GM18907 (cell line): ENCODE measurements around the gene SLC5A3.
A peak's percentile ranks its signal among the peaks of the same experiment; 100 is the strongest.

Experiments used
- ATAC-seq: cut with Tn5 transposase; IDR thresholded peaks from one replicate; pipeline ENCODE4 v1.9.1; 2021; ENCODE audit warnings: mild to moderate bottlenecking, moderate library complexity; ENCODE audit not compliant: unreplicated experiment

The SLC5A3 gene

DNA sequence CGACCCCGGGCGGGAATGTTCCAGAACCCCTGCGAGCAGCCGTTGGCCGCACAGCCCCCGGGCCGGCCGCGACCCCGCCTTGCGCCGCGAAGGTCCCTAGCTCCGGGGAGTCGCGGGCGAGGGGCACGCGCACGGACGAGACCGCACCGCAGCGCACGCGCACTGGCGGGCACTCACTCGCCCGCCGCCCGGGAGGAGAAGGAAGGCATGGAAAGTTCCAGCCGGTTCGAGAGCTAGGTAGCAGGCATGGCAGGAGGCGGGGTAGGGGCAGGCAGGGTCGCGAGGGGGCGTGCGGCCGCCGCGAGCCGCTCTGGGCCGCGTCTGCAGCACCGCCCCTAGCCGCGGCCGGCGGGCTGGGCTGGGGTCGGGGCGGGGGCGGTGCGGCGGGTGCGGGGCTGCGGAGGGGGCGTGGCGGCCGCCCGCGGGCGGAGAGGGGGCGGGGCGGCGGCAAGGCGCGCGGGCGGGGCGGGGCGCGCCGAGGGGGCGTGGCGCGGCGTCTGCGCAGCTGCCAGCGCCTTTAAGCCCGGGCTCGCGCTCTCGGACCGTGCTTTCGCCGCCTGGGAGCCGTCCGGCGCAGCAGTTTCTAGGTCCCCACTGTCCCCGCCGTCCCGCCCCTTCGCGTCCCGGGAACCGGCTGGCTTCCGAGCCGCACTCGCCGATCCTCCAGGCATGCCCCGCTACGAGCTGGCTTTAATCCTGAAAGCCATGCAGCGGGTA, at the start of gene SLC5A3, which contains the start of gene MRPS6:
TSS of gene SLC5A3 (plus strand) at position 547 of the 717 bp plus-strand sequence. CDS start 21,621 bp downstream, outside the sequence.
TSS of gene MRPS6 (plus strand) at position 547 of the 717 bp plus-strand sequence. CDS start at position 670, 123 bp downstream.
- peak; percentile 84 for ATAC-seq

DNA sequence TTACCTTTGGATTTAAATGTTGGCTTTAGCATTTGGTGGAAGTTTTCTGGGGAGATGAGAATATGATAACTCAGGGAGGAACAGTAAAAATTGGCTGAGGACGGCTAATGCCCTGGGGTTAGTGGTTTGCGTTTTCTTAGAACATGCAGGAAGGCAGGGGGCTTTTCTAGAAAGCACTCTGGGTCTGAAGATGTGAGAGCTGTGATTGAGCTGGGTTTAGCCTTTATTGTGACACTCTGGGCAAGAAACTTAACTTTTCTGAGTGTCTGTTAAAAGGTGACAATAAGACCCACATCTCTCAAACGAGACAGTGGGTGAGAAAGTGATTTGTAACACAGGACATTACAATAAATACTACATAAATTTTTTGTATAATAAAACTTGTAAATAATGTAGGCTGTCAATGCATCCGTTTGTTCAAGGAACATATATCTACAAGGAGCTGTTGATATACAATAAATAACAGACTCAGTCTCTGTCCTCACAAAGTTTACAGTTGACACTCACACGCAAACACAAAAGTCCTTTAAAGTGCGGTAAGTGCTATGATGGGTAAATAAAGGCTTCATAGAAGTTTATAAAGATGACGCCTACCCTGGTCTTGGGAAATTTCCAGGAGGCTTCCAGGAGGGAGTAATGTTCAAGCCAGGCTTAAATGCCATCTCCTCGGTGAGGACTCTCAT, 49.5 kb upstream of the SLC5A3 start:
- ATAC-seq, result no peak

DNA sequence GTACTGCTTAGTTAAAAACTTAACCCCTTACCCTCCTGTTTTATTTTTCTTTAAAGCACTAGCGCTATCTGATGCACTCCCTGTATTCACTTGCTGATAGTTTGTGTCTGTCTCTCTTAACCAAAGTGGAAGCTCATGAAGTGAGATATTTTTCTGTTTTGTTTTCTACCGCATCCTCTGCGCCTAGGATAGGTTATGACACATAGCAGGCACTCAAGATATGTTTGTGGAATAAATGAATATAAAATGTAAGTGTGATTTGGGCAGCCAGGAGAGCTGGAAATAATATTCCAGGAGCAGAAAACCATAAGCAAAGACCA, 49.0 kb upstream of the SLC5A3 start:
- ATAC-seq, result no peak

DNA sequence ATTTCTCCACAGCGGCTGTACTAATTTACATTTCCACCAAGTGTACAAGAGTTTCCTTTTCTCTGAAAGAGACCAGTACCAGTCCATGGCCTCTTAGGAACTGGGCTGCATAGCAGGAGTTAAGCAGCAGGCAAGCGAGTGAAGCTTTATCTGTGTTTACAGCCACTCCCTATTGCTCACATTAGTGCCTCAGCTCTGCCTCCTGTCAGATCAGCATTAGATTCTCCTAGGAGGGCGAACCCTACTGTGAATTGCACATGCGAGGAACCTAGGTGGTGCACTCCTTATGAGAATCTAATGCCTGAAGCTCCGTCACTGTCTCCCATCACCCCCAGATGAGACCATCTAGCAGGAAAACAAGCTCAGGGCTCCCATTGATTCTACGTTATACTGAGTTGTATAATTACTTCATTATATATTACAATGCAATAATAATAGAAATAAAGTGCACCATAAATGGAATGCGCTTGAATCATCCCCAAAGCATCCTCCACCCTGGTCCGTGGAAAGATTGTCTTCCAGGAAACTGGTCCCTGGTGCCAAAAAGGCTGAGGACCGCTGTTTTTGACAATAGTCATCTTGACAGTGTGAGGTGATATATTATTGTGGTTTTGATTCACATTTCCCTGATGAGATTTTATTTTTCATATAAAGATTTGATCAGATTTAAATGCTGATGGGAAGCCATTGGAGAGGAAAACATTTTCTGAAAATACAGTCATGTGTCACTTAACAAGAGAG, 45.5 kb upstream of the SLC5A3 start:
- no peak for ATAC-seq

DNA sequence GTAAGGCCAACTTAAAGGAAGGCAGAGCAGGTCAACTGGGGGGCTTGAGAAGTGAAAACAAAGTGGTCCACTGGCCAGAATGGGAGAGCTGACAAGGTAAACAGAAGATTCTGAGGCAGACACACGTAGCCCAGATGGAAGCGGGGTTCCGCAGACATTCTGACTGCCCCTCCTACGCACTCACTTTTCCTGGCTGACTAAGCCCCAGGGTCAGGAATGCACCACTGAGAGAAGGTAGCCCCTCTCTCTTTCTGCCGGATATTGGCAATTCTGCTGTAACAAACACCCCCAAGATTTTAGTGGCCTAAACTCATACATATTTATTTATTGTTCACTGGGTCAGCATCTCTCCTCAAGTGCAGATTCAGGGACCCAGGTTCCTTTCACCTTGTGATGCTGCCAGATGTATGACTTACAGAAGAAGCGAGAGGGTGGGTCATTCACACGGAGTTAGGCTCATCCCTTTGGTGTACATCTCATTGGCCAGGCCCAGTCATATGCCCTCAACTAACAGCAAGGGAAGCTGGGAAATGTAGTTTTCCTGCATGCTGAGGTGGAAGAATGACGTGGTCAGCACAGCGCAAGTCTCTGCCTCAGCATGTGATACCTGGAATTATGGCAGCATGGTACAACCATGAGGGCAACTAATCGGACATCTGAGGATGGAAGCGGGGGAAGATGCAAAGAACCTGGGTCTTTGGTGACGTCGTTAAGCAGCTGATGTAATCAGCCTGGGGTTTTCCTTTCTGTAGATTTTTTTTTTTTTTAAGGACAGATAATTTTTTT, 43.4 kb upstream of the SLC5A3 start:
- peak; percentile 59 for ATAC-seq

DNA sequence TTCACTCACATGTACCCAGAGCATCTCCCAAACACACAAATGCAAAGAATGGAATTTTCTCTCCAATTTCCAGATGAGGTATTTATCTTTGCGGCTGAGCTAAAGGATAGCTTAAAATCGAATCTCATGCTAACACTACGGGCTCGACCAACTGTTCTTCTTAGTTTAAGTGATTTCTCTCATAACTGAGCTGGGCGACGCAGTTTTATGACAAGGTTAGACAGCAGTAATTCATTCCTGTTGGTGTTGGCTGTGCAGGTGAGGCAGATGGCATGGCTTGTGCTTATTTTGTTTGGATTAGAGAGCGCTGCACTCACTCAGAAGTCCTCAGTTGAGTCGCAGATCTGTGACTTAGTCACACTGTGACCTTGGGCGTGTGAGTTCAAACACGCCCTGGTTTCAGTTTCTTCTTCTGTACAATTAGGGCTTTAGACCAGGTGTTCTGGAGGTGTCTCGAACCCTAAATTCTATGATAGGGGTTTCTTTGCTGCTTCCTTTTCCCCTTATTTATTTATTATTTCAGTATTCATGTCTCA, 41.5 kb upstream of the SLC5A3 start:
- ATAC-seq, result no peak

DNA sequence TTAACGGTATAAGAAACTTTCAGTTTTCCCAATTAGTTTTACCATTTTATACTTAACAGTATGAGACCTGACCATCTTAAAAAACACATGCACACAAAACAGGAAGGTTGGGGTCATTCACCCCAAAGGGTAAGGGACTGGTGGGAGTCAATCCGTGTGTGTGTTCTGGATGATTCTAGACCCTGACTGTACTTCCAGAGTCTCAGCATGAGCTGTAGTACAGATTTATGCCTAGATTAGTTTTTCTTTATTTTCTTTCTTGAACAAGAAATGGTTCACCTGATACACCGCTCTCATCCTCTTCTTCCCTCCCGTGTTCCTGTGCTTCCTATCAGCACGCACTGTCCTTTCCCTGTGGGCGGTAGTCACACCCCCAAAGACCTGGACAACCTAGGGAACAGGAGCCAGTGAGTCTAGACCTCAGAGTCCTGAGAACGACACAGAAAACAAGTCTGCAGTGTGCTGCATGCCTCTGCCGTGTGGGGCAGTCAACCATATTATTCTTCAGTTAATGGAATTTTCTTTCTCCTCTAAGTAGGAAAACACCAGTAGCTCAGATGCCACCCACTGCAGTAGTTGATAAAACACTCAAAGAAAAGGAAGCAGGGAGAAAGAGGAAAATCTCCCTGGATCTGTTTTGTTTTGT, 38.9 kb upstream of the SLC5A3 start:
- no peak for ATAC-seq

DNA sequence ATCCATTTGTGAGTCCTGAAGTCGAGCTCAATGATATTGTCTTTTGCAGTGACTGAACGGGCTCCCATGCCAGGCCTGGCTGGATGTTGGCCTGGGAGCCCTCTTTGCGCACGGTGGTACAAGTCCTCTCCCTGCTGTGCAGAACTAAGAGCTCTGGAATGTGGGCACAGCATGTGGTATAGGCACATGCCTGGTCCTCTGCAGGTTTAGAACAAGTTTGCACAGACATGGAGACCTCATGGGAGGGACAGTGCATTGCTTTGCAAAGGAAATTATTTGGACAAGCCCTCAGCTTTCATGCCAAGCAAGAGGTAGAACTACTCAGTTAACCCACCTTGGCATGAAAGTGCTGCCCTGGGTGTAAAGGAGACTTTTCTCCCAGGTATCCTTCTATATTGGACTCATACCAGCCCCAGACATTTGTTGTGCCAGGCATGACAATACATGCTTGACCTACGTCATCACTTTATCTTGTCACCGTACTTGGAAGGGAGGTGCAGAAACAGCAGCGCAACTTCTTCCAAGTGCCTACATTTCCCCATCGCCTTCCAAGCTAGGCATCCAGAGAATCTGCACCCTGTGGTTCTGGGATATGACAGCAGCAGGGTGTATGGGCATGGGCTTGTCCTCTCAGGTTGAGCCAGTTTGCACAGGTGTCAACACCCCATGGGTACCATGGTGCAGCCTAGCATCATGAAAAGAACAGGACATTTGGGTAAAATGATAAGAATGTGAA, 37.6 kb upstream of the SLC5A3 start:
- no peak for ATAC-seq

DNA sequence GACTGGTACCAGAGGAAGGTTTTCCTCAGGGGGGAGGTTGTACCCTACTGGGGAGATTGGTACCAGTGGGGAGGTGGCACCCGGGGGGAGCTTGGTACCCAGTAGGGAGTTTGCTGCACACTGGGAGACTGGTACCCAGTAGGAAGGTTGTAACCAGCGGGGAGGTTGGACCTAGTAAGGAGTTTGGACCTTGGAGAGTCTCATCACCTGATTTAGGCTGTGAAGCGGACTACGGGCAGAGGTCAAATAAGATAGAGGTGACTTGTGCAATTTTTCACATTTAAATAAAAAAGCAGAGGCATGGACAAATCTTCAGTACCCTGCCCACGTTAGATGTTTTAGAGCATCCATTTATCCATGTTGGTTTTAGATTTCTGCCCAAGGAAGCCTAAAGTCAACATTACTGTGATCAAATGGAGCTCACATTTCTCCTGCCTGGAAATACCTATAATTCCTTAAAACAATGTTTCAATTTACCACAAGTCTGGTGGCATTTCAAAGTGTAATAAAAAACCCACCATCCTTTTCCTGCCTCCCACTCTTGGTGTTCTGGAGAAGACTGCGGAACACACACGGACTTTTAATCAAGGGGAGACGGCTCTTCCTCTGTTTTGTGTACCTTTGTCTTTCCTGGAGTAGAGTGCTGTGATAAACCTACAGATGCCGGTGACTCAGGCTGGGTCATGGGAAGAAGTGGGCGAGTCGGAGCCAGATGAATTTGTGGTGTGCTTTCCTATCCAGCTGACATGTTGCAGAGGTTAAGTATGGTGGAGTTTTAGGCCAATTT, 36.2 kb upstream of the SLC5A3 start:
- no peak for ATAC-seq

DNA sequence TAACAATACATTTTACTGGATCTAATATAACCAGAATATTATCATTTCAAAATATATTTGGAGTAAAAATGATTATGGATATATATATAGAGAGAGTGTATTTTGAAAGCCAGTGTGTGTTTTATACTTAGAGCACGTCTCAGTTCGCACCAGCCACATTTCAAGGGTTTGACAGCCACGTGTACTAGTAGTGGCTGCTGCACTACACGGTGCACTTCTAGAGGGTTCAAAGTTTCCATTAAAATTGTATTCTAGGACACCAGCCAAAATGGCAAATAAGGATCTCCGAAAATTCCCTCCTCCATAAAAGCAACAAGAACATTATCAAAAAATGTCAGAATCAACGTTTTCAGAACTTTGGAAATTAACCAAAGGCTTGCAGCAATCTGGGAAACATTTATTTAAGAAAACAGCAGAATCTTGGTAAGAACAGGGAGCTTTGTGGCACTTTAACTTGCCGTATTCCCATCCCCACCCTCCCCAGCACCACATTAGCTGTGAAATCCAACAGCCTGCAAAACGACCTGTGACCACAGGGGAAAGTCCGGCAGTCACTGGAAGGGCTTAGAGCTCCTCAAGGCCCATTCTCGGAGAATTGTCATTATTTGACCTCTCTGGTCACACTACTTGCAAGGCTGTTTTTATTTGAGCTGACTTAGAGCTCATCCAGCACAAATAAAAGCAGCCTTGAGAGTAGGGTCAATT, 33.5 kb upstream of the SLC5A3 start:
- ATAC-seq, result no peak

DNA sequence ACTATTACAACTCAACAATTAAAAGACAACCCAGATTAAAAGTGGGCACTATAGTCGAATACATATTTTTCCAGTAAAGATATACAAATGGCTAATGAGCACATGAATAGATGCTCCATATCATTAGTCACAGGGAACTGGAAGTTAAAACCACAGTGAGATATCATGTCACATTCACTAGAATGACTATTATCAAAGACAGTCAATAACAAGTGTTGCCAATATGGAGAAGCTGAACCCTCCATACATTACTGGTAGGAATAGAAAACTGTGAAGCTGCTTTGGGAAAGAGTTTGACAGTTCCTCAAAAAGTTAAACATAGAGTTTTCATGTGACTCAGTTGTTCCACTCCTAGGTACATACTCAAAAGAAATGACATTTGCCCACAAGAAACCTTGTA, 30.6 kb upstream of the SLC5A3 start:
- no peak for ATAC-seq

DNA sequence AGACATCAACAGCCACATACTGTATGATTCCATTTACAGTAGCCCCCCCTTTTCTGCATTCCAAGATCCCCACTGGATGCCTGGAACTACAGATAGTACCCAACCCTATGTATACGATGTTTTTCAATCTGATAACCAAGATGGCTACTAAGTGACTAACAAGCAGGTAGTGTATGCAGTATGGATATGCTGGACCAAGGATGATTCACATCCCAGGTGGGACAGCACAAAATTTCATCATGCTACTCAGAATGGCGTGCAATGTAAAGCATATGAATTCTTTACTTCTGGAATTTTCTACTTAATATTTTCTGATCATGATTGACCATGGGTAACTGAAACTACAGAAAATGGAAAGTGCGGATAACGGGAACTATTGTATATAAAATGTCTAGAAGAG, 30.0 kb upstream of the SLC5A3 start:
- no peak for ATAC-seq

DNA sequence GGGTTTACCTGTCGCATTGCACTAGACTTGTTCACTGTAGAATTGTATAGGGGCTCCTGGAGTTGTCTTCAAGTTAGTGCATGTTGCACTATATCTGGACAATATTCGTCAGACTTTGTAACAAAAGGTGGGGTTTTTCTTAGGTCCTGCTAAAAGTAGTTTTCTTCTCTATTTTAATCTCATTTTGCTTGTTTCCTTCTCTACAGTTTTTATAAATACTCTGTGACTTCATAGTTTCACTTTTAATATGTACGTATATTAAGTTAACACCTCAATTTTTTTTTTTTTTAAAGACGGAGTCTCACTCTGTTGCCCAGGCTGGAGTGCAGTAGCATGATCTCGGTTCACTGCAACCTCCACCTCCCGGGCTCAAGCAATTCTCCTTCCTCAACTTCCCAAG, 26.5 kb upstream of the SLC5A3 start:
- ATAC-seq, result no peak

DNA sequence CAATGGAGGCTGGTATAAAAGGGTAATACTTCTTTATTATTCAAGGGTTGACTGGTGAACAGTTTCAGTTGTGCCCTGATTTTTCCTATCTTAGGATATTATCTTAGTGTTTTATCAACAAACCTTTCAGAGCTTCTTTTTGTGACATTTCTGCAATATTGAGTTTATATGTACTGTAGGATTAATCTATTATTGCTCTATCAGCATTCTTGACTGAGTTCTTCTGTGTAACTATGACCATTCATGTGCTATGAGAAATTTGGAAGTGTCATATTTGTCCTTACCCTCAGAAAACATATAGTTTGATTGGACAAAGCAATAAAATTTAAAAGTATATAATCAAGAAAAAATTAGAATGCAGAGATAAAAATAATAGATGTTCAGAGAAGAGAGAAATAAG, 25.5 kb upstream of the SLC5A3 start:
- no peak for ATAC-seq

DNA sequence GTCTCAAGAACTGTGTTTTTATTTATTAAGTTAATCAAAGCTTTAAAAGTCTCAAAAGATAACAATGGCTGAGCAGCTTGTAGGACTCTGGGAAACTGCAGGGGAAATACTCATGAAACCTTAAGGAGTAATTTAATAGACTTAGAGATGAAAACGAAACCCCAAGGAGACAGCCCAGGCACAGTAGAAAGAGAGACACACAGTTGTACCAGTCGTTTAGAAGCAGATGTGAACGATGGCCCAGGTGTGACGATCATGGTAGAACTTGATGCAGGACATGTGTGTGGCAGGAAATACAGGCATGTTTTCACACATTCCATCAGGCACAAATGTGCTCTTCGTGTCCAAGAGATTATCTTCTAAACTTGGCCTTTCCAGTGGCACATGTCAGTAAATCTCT, 21.2 kb upstream of the SLC5A3 start:
- no peak for ATAC-seq

DNA sequence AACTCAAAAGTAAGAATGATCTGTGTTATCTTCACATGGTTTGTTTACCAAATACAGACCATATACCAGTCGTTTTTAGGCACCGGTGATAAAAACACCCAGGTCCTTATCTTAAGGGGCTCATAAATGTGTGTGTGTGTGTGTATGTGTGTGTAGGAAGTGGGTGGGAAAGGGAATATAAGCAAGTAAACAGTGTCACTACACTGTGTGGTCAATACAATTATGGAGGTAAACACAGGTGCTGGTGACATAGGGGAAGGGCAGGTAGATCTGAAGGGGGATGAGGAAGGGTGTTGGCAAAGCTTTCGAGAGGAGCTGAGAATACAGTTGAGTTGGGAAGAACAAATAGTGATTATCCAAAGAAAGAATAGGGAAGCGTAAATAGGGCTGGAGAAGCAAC, 19.1 kb upstream of the SLC5A3 start:
- ATAC-seq, result no peak

DNA sequence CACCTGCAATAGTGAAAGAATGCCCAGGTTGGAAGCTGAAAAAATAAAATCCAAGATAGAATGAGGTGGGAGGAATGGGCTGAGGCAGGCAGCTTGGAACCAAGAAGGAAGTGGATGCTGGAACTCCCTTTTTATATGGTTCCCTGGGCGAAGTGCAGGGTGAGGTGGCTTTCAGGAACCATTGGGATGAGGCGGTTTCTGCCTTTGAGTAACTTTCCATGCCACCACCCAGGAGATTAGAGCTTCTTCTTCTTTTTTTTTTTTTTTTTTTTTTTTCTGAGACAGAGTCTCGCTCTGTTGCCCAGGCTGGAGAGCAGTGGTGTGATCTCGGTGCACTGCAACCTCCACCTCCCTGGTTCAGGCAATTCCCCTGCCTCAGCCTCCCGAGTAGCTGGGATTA, 17.8 kb upstream of the SLC5A3 start:
- ATAC-seq, result no peak

DNA sequence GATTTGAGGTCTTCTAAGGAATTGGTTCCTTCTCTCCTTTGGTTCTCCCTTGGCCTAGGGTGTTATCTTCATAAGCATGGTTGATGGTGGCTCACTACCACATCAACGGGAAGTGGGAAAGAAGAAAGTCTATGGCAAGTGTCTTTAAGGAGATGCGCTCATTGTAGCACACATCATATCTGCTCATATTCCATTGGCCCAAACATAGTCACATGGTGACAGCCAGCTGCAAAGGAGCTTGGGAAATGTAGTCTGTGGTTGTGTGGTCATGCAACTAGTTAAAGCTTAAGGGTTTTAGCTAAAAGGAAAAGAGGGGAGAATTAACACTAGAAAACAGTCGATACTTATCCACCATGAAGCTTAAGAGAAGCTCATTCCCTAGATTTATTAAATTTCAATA, 11.4 kb upstream of the SLC5A3 start:
- no peak for ATAC-seq
